Measurements from ENCODE around the gene ASIC3.

Gene ASIC3

DNA sequence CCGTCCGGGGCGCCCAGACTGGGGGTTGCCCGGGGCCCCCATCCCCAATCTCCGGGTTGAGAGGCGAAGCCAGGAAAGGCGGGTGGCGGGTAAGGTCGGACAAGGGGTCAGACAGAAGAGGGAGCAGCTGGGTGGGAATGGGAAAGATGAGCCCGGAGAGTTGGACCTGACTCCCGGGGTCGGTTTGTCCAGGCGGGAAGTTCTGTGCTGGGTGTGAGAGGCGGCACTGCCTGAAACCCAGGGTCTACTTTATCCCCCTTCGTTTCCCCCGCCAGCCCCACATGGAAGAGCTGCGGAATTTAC, 11.7 kb downstream of the ASIC3 start:
- Histone ChIP-seq H3K9me3 (ENCODE audit: control insufficient read depth, low read length) (no peaks in the 10 kb centered on the region), H3K9ac (ENCODE audit: low read length) (peak overlapping the region; percentile 92), H3K4me1 (ENCODE audit: control insufficient read depth, insufficient read depth, low read length) (peaks cover 49% of the 10 kb centered on the region), H3K36me3 (ENCODE audit: control insufficient read depth, insufficient read depth, low read length, severe bottlenecking) (peaks cover 7% of the 10 kb centered on the region), H3K27me3 (replicated peaks; ENCODE audit: control insufficient read depth, insufficient read depth, low read length) (no peaks in the 10 kb centered on the region), H3K4me3 (ENCODE audit: low read length) (peak overlapping the region; percentile 94)
- no peak for DNase-seq (ENCODE audit: low read depth)

DNA sequence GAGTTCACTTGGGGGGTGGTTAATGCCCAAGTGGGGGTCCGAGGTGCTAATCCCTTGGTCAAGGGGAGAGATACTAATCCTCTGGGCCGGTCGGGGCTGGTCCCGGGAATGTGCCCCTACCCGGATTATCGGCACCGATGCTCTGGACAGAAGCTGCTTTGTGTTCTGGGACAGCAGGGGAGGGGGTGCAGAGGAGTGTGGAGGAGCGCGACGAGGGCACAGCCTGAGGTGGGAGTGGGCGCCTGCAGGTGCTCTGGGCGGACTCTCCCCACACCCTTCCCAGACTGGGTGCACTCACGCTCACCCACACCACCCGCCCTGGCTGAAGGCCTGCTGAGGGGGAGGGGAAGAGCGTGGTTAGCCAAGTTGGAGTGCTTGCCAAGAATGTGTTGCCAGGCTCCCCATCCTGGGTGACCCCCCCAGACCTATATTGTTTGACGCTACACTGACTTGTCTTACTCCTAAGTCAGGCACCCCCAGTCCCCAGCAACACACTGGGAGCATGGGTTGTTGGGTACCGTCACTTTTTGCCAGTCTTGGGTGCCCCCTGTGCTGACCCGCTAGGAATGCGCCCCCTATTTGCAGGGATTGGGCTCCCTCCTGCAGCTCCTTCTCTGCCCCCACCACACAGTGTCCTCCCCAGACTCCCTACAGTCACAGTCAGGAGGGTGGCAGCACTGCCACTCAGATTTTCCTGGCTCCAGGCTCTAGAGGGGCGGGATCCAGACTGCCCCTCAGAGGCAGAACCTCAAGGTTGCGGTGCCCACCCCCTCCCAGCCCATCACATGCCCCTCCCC, 12.3 kb downstream of the ASIC3 start:
- Histone ChIP-seq H3K9ac (ENCODE audit: low read length) (peak overlapping the region; percentile 92), H3K27me3 (replicated peaks; ENCODE audit: control insufficient read depth, insufficient read depth, low read length) (no peaks in the 10 kb centered on the region), H3K4me3 (ENCODE audit: low read length) (peak overlapping the region; percentile 94), H3K36me3 (ENCODE audit: control insufficient read depth, insufficient read depth, low read length, severe bottlenecking) (peaks cover 13% of the 10 kb centered on the region), H3K9me3 (ENCODE audit: control insufficient read depth, low read length) (no peaks in the 10 kb centered on the region), H3K4me1 (ENCODE audit: control insufficient read depth, insufficient read depth, low read length) (peaks cover 49% of the 10 kb centered on the region)
- DNase-seq (ENCODE audit: low read depth): peak; percentile 43

DNA sequence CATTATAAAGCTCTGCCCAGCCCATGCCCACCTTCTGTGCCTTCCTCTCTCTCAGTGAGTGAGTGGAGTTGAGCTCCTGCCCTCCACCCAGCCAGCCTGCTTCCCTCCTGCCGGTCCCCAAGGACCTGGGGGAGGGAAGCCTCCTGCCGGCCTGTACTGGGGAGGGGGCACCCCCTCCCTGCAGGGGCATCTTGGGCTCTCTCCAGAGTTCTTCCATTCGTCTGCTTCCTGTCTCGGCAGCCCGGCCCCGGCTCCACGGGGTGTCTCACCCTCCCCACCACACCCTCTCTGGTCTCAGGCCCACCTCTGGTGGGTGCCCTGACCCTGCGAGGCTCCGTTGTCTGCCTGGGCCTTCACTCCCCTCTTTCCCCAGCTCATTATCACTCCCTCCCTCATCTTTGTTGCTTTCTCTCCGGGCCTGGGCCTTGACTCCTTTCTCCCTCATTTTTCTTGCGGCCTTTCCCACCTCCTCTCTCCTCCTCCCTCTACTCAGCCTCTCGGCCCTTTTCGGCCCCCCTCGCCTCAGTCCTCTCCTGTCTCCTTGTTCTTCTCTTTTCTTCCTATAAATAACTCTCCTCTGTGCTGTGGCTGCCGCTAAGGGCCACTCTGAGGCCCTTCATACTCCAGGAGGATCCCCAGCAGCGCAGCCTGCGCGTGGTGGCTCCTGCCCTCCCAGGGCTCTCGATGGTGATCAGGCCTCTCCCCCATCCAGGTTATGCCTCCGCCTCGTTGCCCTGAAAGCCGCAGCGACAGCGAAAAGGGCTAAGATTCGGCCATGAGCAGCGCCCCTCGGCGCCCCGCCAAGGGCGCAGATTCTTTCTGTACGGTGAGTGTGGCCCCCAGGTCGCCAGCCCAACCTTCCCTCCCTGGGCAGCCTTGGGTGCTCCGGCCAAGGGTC, 13.1 kb downstream of the ASIC3 start:
- H3K4me1 ChIP-seq (ENCODE audit: control insufficient read depth, insufficient read depth, low read length): peaks cover 49% of the 10 kb centered on the region
- peak overlapping the region; percentile 92 for H3K9ac ChIP-seq (ENCODE audit: low read length)
- H3K36me3 ChIP-seq (ENCODE audit: control insufficient read depth, insufficient read depth, low read length, severe bottlenecking): peaks cover 21% of the 10 kb centered on the region
- no peaks in the 10 kb centered on the region for H3K9me3 ChIP-seq (ENCODE audit: control insufficient read depth, low read length)
- H3K4me3 ChIP-seq (ENCODE audit: low read length): peak overlapping the region; percentile 94
- H3K27me3 ChIP-seq (replicated peaks; ENCODE audit: control insufficient read depth, insufficient read depth, low read length): no peaks in the 10 kb centered on the region
- DNase-seq (ENCODE audit: low read depth): no peak

DNA sequence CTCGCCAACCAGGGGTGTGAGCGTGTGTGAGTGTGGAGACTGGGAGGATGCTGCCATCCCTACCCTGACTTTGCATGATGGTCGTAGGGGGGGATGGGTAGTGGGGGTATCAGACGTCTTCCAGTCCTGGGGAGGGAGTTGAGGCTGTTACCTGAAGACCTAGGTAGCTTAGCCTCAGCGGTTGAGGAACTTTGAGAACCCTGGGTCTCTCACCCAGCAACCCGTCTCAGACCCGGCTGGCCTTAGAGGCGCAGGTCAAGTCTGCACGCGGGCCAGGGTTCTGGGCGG, 13.7 kb downstream of the ASIC3 start:
- Histone ChIP-seq H3K4me1 (ENCODE audit: control insufficient read depth, insufficient read depth, low read length) (peaks cover 44% of the 10 kb centered on the region), H3K4me3 (ENCODE audit: low read length) (peak overlapping the region; percentile 94), H3K27me3 (replicated peaks; ENCODE audit: control insufficient read depth, insufficient read depth, low read length) (no peaks in the 10 kb centered on the region), H3K9ac (ENCODE audit: low read length) (peak overlapping the region; percentile 92), H3K9me3 (ENCODE audit: control insufficient read depth, low read length) (no peaks in the 10 kb centered on the region), H3K36me3 (ENCODE audit: control insufficient read depth, insufficient read depth, low read length, severe bottlenecking) (peaks cover 26% of the 10 kb centered on the region)
- DNase-seq (ENCODE audit: low read depth): no peak

DNA sequence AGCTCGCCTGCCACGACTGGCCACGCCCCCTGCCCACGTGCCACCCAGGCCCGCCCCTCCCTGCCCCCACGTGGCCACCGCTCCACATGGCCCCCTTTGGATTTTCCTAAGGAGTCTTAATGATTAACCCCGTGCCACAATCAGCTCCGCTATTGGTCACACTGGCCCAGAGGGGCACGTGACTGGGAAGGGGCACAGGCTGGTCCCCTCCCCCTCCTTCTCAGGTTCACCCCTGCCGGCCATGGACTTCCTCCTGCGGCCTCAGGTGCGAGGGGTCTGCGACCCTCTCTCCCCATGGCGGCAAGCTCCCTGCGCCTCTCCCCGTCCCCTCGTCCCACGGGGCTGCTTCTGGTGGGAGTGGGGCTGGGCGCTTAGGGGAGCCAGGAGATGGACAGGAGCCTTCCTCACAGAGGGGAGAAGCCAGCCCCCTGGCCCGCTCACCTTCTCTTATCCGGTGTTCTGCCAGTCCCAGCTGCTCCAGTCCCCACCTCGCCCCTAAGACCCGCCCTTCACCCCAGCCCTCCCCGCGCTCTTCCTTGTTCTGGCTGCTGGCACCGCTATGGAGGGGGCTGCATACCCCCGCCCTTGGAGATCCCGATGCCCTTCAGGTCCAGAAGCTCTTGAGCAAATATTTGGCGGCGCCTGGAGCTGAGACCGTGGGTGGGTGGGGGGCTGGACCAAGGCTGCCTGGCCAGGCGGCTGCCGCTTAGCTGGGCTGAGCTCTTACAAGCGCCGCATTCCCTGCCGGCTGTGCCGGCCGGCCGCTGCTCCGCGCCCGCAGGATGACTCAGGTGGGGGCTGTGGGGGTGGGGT, 14.3 kb downstream of the ASIC3 start:
- Histone ChIP-seq H3K9ac (ENCODE audit: low read length) (peak overlapping the region; percentile 63), H3K27me3 (replicated peaks; ENCODE audit: control insufficient read depth, insufficient read depth, low read length) (no peaks in the 10 kb centered on the region), H3K9me3 (ENCODE audit: control insufficient read depth, low read length) (no peaks in the 10 kb centered on the region), H3K36me3 (ENCODE audit: control insufficient read depth, insufficient read depth, low read length, severe bottlenecking) (peaks cover 32% of the 10 kb centered on the region), H3K4me1 (ENCODE audit: control insufficient read depth, insufficient read depth, low read length) (peaks cover 41% of the 10 kb centered on the region), H3K4me3 (ENCODE audit: low read length) (peak overlapping the region; percentile 63)
- peak; percentile 65 for DNase-seq (ENCODE audit: low read depth)

DNA sequence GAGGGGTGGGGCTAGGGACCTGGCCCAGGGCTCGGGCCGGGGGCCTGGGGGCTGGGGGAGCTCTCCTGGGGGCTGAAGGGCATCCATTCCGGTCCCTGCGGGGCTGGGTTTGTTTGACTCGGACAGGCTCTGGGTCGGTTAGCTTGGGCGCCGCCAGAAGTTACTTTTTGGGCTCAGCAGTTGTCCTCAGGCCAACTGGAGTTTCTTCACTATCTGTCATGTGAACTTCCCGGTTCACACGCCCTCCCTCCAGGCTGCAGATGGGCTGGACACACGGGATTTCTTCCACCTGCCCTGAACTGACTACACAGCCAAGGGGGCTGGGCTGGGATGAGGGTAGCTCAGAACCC, 14.9 kb downstream of the ASIC3 start:
- Histone ChIP-seq H3K9me3 (ENCODE audit: control insufficient read depth, low read length) (no peaks in the 10 kb centered on the region), H3K4me1 (ENCODE audit: control insufficient read depth, insufficient read depth, low read length) (peaks cover 41% of the 10 kb centered on the region), H3K27me3 (replicated peaks; ENCODE audit: control insufficient read depth, insufficient read depth, low read length) (no peaks in the 10 kb centered on the region), H3K9ac (ENCODE audit: low read length) (peak overlapping the region; percentile 39), H3K36me3 (ENCODE audit: control insufficient read depth, insufficient read depth, low read length, severe bottlenecking) (peaks cover 38% of the 10 kb centered on the region), H3K4me3 (ENCODE audit: low read length) (no peak overlapping the region)
- peak; percentile 49 for DNase-seq (ENCODE audit: low read depth)

DNA sequence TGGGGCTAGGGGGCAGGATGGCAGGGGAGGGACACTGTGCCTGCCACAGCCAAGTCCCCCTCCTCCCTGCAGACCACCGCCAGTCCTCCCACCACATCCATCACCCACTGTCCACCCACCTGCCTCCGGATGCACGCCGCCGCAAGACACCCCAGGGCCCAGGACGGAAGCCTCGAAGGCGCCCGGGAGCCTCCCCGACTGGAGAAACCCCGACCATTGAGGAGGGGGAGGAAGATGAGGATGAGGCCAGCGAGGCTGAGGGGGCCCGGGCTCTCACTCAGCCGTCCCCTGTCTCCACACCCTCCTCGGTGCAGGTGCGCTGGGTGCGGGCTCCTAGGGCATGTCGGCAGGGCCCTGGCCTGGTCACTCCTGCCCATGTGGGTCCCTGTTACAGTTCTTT, 16.1 kb downstream of the ASIC3 start:
- H3K27me3 ChIP-seq (replicated peaks; ENCODE audit: control insufficient read depth, insufficient read depth, low read length): no peaks in the 10 kb centered on the region
- no peaks in the 10 kb centered on the region for H3K9me3 ChIP-seq (ENCODE audit: control insufficient read depth, low read length)
- peaks cover 31% of the 10 kb centered on the region for H3K4me1 ChIP-seq (ENCODE audit: control insufficient read depth, insufficient read depth, low read length)
- H3K4me3 ChIP-seq (ENCODE audit: low read length): no peak overlapping the region
- H3K36me3 ChIP-seq (ENCODE audit: control insufficient read depth, insufficient read depth, low read length, severe bottlenecking): peaks cover 47% of the 10 kb centered on the region
- H3K9ac ChIP-seq (ENCODE audit: low read length): no peak overlapping the region
- no peak for DNase-seq (ENCODE audit: low read depth)

DNA sequence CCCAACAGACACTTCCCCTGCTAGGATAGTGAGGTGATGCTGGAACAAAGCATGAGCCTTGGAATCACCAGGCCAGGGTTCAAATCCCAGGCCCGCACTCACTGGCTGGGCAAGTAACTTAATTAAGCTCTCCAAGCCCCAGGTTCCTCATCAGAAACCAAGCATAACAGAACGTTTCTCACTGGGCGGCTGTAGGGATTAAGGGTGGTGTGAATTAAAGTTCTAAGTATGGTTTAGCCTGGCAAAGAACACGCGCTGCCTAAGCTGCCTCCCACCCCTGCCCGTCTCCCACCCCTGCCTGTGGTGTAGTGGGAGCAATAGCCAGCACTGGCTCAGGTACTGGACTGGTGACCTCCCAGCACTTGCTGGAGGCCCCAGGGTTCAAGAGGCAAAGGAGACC, 16.7 kb downstream of the ASIC3 start:
- no peak for DNase-seq (ENCODE audit: low read depth)
- Histone ChIP-seq H3K9me3 (ENCODE audit: control insufficient read depth, low read length) (no peaks in the 10 kb centered on the region), H3K4me3 (ENCODE audit: low read length) (no peak overlapping the region), H3K27me3 (replicated peaks; ENCODE audit: control insufficient read depth, insufficient read depth, low read length) (no peaks in the 10 kb centered on the region), H3K36me3 (ENCODE audit: control insufficient read depth, insufficient read depth, low read length, severe bottlenecking) (peaks cover 51% of the 10 kb centered on the region), H3K4me1 (ENCODE audit: control insufficient read depth, insufficient read depth, low read length) (peaks cover 31% of the 10 kb centered on the region), H3K9ac (ENCODE audit: low read length) (no peak overlapping the region)

DNA sequence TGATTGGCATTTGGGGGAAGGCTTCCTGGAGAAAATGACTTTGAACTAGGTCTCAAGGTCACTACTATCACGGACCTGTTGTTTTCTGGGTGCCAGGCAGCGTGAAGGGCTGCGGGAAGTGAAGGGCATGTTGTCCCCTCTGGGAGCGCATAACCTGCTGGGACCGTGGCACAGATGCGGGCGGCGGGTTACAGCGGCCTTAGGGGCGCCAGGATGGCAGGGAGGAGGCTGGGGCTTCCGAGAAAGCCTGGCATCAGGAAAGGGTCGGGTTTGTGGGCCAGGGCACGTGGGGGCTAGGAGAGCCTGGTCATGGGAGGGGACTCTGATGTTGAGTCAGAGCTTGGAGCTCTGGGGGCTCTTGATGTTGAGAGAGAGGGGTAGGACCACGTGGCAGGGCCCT, 17.2 kb downstream of the ASIC3 start:
- H3K36me3 ChIP-seq (ENCODE audit: control insufficient read depth, insufficient read depth, low read length, severe bottlenecking): peaks cover 56% of the 10 kb centered on the region
- DNase-seq (ENCODE audit: low read depth): no peak
- peaks cover 27% of the 10 kb centered on the region for H3K4me1 ChIP-seq (ENCODE audit: control insufficient read depth, insufficient read depth, low read length)
- H3K9me3 ChIP-seq (ENCODE audit: control insufficient read depth, low read length): no peaks in the 10 kb centered on the region
- H3K4me3 ChIP-seq (ENCODE audit: low read length): no peak overlapping the region
- H3K27me3 ChIP-seq (replicated peaks; ENCODE audit: control insufficient read depth, insufficient read depth, low read length): no peaks in the 10 kb centered on the region
- no peak overlapping the region for H3K9ac ChIP-seq (ENCODE audit: low read length)

DNA sequence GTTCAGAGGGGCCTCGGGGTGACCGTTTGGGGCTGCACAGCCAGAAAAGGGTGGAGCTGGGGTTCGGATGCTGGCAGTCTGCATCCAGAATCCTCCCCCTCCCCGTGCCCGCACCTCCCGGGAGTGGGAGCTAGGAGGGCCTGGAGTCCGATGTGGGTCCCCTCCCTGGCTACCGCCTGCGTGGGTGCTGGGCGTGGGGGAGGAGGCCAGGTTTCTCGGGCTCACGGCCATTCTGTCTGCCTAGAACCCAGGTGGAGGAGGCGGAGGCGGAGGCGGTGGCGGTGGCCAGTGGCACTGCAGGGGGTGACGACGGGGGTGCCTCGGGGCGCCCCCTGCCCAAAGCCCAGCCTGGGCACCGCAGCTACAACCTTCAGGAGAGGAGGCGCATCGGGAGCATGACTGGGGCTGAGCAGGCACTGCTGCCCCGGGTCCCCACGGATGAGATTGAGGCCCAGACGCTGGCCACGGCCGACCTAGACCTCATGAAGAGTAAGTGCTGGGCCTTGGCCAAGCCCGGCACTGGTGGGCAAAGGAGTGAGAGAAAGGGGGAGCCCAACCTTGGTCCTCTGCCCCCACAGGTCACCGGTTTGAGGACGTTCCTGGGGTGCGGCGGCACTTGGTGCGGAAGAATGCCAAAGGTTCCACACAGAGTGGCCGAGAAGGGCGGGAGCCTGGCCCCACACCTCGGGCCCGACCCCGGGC, 18.1 kb downstream of the ASIC3 start:
- Histone ChIP-seq H3K4me1 (ENCODE audit: control insufficient read depth, insufficient read depth, low read length) (peaks cover 18% of the 10 kb centered on the region), H3K9me3 (ENCODE audit: control insufficient read depth, low read length) (no peaks in the 10 kb centered on the region), H3K27me3 (replicated peaks; ENCODE audit: control insufficient read depth, insufficient read depth, low read length) (no peaks in the 10 kb centered on the region), H3K36me3 (ENCODE audit: control insufficient read depth, insufficient read depth, low read length, severe bottlenecking) (peaks cover 65% of the 10 kb centered on the region), H3K9ac (ENCODE audit: low read length) (no peak overlapping the region), H3K4me3 (ENCODE audit: low read length) (no peak overlapping the region)
- no peak for DNase-seq (ENCODE audit: low read depth)
